Measurements from ENCODE around the gene AGAP1.

Gene AGAP1

DNA sequence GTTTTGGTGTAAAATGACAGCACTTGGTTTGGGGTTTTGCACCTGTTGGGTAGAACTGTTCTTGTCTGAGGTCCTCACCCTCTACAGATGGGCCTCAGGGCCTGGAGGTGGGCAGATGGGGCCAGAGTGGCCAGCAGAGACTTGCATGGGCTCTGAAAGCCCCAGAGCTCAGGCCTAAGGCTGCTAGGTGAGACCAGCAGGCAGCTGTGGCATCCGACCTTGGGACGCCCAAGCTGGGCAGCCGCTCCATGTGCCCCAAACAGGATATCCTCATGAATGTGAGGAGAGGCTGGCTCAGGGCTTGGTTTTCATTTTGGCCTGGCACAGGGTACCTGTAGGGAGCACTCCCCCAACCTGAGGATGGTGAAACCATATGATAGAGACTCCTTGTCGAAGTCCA is 636.1 kb downstream of the AGAP1 start:
- no peak overlapping the region for H3K27ac ChIP-seq (ENCODE audit: low read depth, low read length)
- H3K4me2 ChIP-seq (ENCODE audit: low read length) = no peak overlapping the region
- no peaks in the 10 kb centered on the region for H3K36me3 ChIP-seq (ENCODE audit: control insufficient read depth, low read length)
- no peaks in the 10 kb centered on the region for H3K79me2 ChIP-seq (ENCODE audit: control insufficient read depth, low read length)
- no peaks in the 10 kb centered on the region for H4K20me1 ChIP-seq (ENCODE audit: control insufficient read depth, insufficient read depth, low read depth, low read length)
- no peak overlapping the region for H3K4me3 ChIP-seq (ENCODE audit: low read length)
- H3K9me2 ChIP-seq (replicated peaks; ENCODE audit: control insufficient read depth, low read length) = no peaks in the 10 kb centered on the region
- H3K4me1 ChIP-seq (ENCODE audit: control insufficient read depth, low read length) = no peaks in the 10 kb centered on the region
- no peaks in the 10 kb centered on the region for H3K9me3 ChIP-seq (ENCODE audit: control insufficient read depth, insufficient read depth, low read length)
- H3K27me3 ChIP-seq (ENCODE audit: control insufficient read depth, low read length) = no peaks in the 10 kb centered on the region
- H3F3A ChIP-seq (ENCODE audit: control insufficient read depth, insufficient read depth) = no peaks in the 10 kb centered on the region
- TF ChIP-seq, protein P1, sequence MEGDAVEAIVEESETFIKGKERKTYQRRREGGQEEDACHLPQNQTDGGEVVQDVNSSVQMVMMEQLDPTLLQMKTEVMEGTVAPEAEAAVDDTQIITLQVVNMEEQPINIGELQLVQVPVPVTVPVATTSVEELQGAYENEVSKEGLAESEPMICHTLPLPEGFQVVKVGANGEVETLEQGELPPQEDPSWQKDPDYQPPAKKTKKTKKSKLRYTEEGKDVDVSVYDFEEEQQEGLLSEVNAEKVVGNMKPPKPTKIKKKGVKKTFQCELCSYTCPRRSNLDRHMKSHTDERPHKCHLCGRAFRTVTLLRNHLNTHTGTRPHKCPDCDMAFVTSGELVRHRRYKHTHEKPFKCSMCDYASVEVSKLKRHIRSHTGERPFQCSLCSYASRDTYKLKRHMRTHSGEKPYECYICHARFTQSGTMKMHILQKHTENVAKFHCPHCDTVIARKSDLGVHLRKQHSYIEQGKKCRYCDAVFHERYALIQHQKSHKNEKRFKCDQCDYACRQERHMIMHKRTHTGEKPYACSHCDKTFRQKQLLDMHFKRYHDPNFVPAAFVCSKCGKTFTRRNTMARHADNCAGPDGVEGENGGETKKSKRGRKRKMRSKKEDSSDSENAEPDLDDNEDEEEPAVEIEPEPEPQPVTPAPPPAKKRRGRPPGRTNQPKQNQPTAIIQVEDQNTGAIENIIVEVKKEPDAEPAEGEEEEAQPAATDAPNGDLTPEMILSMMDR (IDR thresholded peaks at IDR 0.05; ENCODE audit: low read depth, low read length, poor library complexity, severe bottlenecking) = no peak
- TF ChIP-seq EZH2phosphoT487 (IDR thresholded peaks at IDR 0.05; ENCODE audit: borderline replicate concordance, low read length) = no peak

DNA sequence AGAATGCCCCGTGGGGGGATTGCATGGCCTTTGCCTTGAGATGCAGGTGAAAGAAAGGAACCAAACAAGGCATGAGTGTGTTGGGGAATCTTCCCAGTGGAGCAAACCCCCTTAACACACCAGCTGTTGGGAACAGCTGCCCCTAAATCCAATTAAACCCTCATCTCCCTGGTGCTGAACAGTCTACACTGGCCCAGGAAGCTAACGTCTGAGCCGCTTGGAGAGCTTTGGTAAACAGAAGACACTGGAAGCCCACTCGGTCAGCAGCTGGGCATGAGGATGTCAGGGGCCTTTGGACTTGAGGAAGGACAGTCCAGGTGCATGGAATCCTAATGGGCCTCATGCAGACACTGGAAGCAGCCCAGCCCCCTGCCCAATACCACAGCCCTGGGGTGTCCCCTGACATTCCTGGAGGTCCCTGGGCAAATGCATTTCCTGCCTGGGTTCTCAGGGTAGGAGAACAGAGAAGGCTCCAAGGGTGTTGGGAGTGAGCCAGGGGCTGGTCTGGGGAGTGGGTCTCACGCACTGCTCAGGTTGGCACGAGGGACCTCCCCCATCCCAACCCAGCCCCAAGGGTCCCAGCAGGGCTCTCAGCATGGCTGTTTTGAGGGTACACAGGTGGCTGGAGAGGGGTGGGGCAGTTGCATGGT is 636.6 kb downstream of the AGAP1 start:
- no peaks in the 10 kb centered on the region for H3K27me3 ChIP-seq (ENCODE audit: control insufficient read depth, low read length)
- H4K20me1 ChIP-seq (ENCODE audit: control insufficient read depth, insufficient read depth, low read depth, low read length) = no peaks in the 10 kb centered on the region
- no peaks in the 10 kb centered on the region for H3K4me1 ChIP-seq (ENCODE audit: control insufficient read depth, low read length)
- H3K36me3 ChIP-seq (ENCODE audit: control insufficient read depth, low read length) = no peaks in the 10 kb centered on the region
- no peak overlapping the region for H3K4me2 ChIP-seq (ENCODE audit: low read length)
- no peaks in the 10 kb centered on the region for H3F3A ChIP-seq (ENCODE audit: control insufficient read depth, insufficient read depth)
- TF ChIP-seq, protein P1 (IDR thresholded peaks at IDR 0.05; ENCODE audit: low read depth, low read length, poor library complexity, severe bottlenecking) = no peak
- no peak for TF ChIP-seq EZH2phosphoT487 (IDR thresholded peaks at IDR 0.05; ENCODE audit: borderline replicate concordance, low read length)
- no peaks in the 10 kb centered on the region for H3K79me2 ChIP-seq (ENCODE audit: control insufficient read depth, low read length)
- H3K4me3 ChIP-seq (ENCODE audit: low read length) = no peak overlapping the region
- H3K9me2 ChIP-seq (replicated peaks; ENCODE audit: control insufficient read depth, low read length) = no peaks in the 10 kb centered on the region
- no peak overlapping the region for H3K27ac ChIP-seq (ENCODE audit: low read depth, low read length)
- H3K9me3 ChIP-seq (ENCODE audit: control insufficient read depth, insufficient read depth, low read length) = no peaks in the 10 kb centered on the region

DNA sequence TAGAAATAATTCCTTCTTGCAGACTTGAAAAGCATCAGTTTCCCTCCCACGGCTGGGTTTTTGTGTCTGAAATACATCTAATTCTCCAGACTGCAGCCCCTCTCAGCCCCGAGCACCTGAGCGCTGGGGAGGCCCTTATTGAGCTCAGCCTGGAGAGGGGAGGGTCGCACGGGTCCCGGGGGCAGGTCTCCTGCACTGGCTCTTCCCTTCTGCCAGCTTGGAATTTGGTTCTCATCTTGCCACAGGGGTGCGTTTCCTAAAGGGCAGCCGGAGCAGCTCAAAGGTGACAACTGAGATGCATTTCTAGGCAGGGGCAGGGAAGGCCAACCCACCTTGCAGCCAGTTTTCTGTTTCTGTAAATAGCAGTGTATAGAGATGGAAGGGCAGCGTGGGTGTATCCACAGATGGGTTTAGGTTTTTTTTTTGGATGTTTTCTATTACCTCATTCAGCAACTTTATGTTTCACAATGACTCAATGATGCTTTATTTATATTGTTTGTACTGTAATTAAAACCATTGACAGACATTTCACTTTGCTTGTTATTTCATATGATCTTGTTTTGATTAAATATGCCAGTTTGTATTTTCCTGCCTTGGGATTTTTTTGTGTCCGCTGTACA is 637.3 kb downstream of the AGAP1 start:
- Histone ChIP-seq H3F3A (ENCODE audit: control insufficient read depth, insufficient read depth) (no peaks in the 10 kb centered on the region), H3K4me3 (ENCODE audit: low read length) (no peak overlapping the region), H3K36me3 (ENCODE audit: control insufficient read depth, low read length) (no peaks in the 10 kb centered on the region), H3K27ac (ENCODE audit: low read depth, low read length) (no peak overlapping the region), H3K4me1 (ENCODE audit: control insufficient read depth, low read length) (no peaks in the 10 kb centered on the region), H3K27me3 (ENCODE audit: control insufficient read depth, low read length) (no peaks in the 10 kb centered on the region), H3K9me2 (replicated peaks; ENCODE audit: control insufficient read depth, low read length) (no peaks in the 10 kb centered on the region), H3K79me2 (ENCODE audit: control insufficient read depth, low read length) (no peaks in the 10 kb centered on the region), H4K20me1 (ENCODE audit: control insufficient read depth, insufficient read depth, low read depth, low read length) (no peaks in the 10 kb centered on the region), H3K4me2 (ENCODE audit: low read length) (no peak overlapping the region), H3K9me3 (ENCODE audit: control insufficient read depth, insufficient read depth, low read length) (no peaks in the 10 kb centered on the region)
- no peak for TF ChIP-seq EZH2phosphoT487 (IDR thresholded peaks at IDR 0.05; ENCODE audit: borderline replicate concordance, low read length)
- TF ChIP-seq, protein P1 (IDR thresholded peaks at IDR 0.05; ENCODE audit: low read depth, low read length, poor library complexity, severe bottlenecking) = no peak

Data from DOHH2 (cell line).